ENCODE results near the gene ETNPPL.

DNA sequence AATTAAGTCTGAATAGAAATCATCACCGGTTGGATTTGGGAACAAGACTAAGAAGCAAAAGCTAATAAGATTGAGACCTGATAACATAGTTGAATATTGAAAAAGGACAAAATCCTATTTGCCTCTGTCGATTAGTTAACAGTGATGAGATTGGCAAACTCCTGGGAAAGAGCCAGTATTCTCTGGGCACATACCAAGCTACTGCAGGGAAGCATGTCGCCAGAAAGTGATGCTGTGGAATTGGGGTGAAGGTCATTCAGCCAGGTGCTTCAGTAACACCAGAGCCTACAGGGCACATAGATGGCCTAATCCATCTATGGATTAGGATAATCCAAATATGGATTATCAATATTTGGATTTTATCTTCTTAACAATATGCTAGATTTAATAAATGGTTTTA, 68.4 kb downstream of the ETNPPL start:
- TF ChIP-seq EP300 (conservative IDR thresholded peaks at IDR 0.05; ENCODE audit: poor library complexity, severe bottlenecking) = no peak
- TF ChIP-seq CTCF (IDR thresholded peaks at IDR 0.05; ENCODE audit: poor library complexity, severe bottlenecking) = no peak

Data from neural cell (in vitro differentiated cells).